Measurements from ENCODE around the gene LNX2.

The LNX2 gene

DNA sequence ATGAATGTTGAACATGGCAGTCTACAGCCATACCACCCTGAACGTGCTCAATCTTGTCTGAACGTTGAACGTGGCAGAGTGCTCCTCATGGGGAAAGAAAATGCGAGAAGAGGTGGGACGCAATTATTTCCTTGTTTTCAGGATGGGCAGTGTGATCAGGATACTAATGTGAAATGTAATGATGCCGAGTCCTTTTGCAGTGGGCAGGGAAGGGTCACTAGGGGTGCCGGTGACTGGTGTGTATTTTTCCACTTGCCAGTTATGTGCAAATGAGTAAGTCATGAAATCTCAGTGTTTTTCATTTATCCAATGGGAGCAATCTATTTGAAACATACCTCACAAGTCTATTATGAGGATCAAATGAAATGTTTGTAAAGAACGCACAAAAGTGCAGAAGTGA is 84.8 kb downstream of the LNX2 start:
- no peak overlapping the region for H3K9ac ChIP-seq (ENCODE audit: low read length)
- no peak overlapping the region for H3K4me3 ChIP-seq (ENCODE audit: low read length)
- H3K27ac ChIP-seq (ENCODE audit: low read depth, low read length), result no peak overlapping the region
- no peaks in the 10 kb centered on the region for H3K36me3 ChIP-seq (ENCODE audit: control insufficient read depth, insufficient read depth, low read length)
- no peaks in the 10 kb centered on the region for H3K4me1 ChIP-seq (ENCODE audit: control insufficient read depth, insufficient read depth, low read length)
- H3K27me3 ChIP-seq (ENCODE audit: control insufficient read depth, insufficient read depth, low read length), result no peaks in the 10 kb centered on the region

DNA sequence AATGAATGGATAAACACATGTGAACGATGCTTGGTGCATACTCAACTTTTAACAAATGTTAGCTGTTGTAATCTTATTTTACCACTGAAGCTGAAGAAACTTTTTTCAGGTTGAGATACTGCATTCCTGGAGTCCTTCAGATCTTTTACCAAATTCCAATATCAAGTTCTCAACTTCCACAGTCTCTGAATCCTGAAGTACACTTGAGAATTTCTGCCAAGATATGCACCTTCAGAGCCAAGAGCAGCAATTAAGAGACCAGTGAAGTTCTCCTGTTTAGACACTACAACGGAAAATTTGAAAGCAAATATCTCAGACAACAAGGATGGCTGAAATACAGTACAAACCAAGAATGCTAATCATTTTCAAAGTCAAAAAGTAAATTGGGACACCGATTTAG is 85.3 kb downstream of the LNX2 start:
- no peaks in the 10 kb centered on the region for H3K36me3 ChIP-seq (ENCODE audit: control insufficient read depth, insufficient read depth, low read length)
- H3K27me3 ChIP-seq (ENCODE audit: control insufficient read depth, insufficient read depth, low read length), result no peaks in the 10 kb centered on the region
- no peak overlapping the region for H3K4me3 ChIP-seq (ENCODE audit: low read length)
- no peak overlapping the region for H3K9ac ChIP-seq (ENCODE audit: low read length)
- no peak overlapping the region for H3K27ac ChIP-seq (ENCODE audit: low read depth, low read length)
- no peaks in the 10 kb centered on the region for H3K4me1 ChIP-seq (ENCODE audit: control insufficient read depth, insufficient read depth, low read length)

DNA sequence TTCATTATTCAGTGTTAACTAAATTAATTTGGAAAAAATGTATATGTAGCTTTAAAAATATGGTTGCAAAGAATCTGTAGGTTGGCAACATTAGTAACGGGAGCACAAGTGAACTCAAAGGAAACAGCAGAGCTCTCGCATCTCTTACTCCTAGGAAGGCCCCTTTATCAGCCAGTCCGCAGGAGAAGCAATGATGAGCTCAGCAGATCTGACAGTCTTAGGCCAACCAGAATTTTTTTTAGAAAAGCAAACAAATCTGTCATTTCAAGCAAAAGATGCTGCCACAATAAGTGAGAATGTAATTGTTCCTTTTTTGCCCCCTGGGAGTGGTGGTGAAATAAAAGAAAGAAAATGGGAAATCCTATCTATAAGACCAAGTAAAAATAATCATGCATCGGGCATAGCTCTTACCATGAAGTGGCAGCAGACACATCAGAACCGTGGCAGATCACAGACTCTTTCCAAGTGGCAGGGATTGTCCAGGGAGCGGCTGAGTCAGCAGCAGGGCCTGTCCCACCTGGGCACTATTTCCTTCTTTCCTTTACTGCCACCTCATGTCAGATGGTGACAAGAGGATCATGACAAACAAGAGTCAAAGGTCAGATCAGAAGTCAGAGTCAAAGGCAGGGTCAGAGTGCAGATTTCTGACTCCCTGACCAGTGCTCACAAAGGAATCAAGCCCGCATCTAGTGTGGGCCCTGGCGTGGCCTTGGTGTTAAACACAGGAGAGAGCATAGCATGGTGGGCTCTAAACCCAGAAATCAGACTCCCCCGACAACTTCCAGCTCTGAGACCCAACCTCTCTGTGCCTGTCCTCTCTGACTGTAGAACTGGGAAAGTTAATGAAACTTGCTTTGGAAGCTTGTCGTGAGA is 86.0 kb downstream of the LNX2 start:
- no peaks in the 10 kb centered on the region for H3K27me3 ChIP-seq (ENCODE audit: control insufficient read depth, insufficient read depth, low read length)
- H3K27ac ChIP-seq (ENCODE audit: low read depth, low read length), result no peak overlapping the region
- H3K9ac ChIP-seq (ENCODE audit: low read length), result no peak overlapping the region
- no peaks in the 10 kb centered on the region for H3K4me1 ChIP-seq (ENCODE audit: control insufficient read depth, insufficient read depth, low read length)
- H3K36me3 ChIP-seq (ENCODE audit: control insufficient read depth, insufficient read depth, low read length), result no peaks in the 10 kb centered on the region
- no peak overlapping the region for H3K4me3 ChIP-seq (ENCODE audit: low read length)

DNA sequence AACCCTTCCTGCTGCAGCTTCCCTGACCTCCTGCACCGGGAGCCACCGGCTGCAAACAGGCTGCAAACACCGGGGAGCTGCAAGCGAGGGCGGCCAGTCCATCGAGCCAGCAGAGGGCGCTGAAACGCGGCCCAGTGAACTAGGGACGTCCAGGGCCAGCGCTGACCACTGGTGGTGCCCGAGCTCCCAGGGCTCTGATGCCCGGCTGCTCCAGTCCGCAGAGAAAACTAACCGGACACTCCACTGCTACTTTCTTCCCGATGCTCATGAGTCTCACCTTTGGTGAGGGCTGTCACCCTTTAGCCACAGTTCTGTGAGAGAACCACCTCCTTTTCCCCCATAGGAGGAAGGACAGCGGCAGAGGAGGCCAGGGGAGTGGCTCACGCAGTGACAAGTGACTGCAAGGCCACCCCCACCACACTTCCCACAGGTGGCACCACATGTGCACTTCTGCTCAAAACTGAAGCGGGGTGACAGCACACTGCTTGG is 87.1 kb downstream of the LNX2 start:
- H3K27ac ChIP-seq (ENCODE audit: low read depth, low read length), result no peak overlapping the region
- H3K36me3 ChIP-seq (ENCODE audit: control insufficient read depth, insufficient read depth, low read length), result no peaks in the 10 kb centered on the region
- no peaks in the 10 kb centered on the region for H3K27me3 ChIP-seq (ENCODE audit: control insufficient read depth, insufficient read depth, low read length)
- no peak overlapping the region for H3K4me3 ChIP-seq (ENCODE audit: low read length)
- H3K9ac ChIP-seq (ENCODE audit: low read length), result no peak overlapping the region
- no peaks in the 10 kb centered on the region for H3K4me1 ChIP-seq (ENCODE audit: control insufficient read depth, insufficient read depth, low read length)

DNA sequence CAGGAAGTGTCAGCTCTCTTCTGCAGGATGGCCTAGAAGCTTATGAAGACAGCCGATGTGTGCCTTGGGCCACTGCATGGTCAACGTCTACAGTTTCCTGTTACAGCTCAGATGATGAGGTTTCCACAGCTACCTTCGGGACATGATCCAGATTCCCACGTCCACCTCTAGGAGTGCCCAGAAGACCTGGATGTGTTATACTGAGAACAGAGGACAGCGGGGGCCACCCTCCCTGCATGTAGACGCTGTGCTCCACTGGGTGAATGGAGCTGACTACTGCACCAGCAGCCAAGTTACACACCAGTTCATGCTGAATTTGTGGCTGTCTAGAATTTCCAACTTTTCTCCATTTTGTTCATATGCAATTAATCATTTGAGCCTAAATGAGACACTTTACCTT is 91.4 kb downstream of the LNX2 start:
- no peak overlapping the region for H3K27ac ChIP-seq (ENCODE audit: low read depth, low read length)
- H3K4me1 ChIP-seq (ENCODE audit: control insufficient read depth, insufficient read depth, low read length), result no peaks in the 10 kb centered on the region
- no peaks in the 10 kb centered on the region for H3K27me3 ChIP-seq (ENCODE audit: control insufficient read depth, insufficient read depth, low read length)
- H3K9ac ChIP-seq (ENCODE audit: low read length), result no peak overlapping the region
- H3K4me3 ChIP-seq (ENCODE audit: low read length), result no peak overlapping the region
- no peaks in the 10 kb centered on the region for H3K36me3 ChIP-seq (ENCODE audit: control insufficient read depth, insufficient read depth, low read length)

DNA sequence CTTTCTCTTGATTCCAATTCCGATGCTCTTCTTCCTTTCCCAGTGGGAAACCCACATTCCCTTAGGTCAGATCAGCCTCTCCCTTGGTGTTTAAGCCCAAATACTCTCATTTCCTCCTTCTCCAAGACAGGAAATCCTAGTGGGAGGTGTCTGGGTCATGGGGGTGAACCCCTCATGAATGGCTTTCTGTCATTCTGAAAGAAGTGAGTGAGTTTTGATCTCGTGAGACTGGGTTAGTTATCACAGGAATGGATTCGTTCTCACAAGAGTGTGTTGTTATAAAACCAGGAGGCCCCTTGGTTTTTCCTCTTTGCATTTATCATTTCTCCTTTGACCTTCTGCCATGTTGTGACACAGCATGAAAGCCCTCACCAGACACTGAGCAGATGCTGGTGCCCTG is 93.8 kb downstream of the LNX2 start:
- H3K36me3 ChIP-seq (ENCODE audit: control insufficient read depth, insufficient read depth, low read length), result no peaks in the 10 kb centered on the region
- no peak overlapping the region for H3K9ac ChIP-seq (ENCODE audit: low read length)
- no peaks in the 10 kb centered on the region for H3K27me3 ChIP-seq (ENCODE audit: control insufficient read depth, insufficient read depth, low read length)
- H3K4me3 ChIP-seq (ENCODE audit: low read length), result no peak overlapping the region
- H3K27ac ChIP-seq (ENCODE audit: low read depth, low read length), result no peak overlapping the region
- H3K4me1 ChIP-seq (ENCODE audit: control insufficient read depth, insufficient read depth, low read length), result no peaks in the 10 kb centered on the region

DNA sequence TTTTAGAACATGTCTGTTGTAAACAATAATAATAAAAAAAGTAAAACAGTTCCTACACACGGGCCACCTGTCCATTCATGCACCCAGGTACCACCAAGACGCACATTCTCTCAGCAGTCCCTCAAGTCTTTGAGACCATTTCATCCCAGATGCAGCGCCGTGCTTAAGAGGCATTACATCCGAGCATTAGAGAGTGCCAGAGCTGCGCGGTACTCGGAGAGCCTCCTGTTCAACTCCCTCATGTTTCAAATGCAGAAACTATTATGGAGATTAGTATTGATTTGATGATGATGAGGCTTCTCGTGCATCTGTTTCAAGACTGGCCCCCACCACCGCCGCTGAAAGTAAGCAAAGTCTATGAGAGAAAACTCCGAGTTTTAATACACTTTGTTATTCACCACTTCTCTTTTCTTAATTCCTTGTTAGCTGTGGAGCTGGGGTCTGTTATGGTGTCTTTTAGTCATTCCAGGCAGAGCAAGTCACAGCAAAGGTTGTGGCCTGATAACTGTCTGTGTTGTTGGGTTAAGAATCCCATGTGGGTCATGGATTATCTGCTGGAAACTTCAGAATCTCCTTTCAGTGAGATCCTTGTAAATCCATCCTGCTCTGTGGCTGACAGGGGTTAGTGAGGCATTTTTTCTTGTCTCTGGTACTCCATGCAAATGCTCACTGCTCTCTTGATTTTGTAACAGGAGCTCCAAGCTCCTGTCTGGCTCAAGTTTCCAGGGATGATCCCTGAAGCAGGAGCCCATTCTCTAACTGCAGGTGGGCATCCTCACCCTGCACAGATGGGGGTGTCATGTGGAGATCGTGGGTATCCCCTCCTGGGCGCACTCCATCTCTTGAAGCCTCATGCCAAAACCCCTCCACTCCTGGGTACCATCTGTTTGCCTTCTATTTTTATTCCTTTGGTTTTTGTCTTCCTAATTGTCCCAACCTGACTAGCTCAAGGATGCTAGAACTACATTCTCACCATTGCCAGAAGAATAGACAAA is 95.1 kb downstream of the LNX2 start:
- Histone ChIP-seq H3K36me3 (ENCODE audit: control insufficient read depth, insufficient read depth, low read length) (no peaks in the 10 kb centered on the region), H3K9ac (ENCODE audit: low read length) (no peak overlapping the region)

DNA sequence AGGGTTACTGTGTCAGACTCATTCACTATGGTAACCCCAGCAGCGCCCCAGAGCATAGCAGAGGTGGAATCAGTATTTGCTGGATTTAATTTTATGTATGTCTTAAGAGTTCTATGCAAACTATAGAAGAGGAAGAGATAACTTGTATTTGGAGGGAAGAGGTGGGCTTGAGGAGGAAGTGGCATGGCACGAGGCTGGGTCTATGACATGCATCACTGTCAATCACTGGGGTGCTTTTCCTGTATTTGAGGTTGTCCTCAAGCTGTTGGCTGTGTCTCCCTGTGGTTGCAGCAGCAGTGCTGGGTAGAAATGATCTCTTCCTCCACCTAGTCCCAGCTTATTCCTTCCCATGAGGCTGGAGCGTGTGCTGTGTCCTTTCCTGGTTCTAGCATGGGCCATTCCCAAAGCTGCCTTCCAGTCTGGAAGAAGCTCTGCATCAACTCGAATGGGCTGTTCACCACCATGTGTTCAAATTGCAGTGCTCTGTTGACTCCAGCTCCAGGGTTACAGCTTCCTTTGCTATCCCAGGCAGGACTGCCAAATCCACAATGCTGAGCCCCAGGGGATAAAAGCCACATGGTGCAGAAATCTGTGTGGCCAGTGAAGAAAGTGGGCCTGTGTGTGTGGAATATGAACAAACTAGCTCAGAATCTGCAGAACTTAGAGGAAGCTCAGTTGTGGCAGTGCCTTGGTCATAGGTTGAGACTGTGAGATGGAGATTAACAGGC is 96.8 kb downstream of the LNX2 start:
- H3K9ac ChIP-seq (ENCODE audit: low read length), result no peak overlapping the region
- H3K27me3 ChIP-seq (ENCODE audit: control insufficient read depth, insufficient read depth, low read length), result no peaks in the 10 kb centered on the region
- no peaks in the 10 kb centered on the region for H3K36me3 ChIP-seq (ENCODE audit: control insufficient read depth, insufficient read depth, low read length)
- no peaks in the 10 kb centered on the region for H3K4me1 ChIP-seq (ENCODE audit: control insufficient read depth, insufficient read depth, low read length)
- no peak overlapping the region for H3K4me3 ChIP-seq (ENCODE audit: low read length)
- H3K27ac ChIP-seq (ENCODE audit: low read depth, low read length), result no peak overlapping the region

More for the DNA sequence above, 95.1 kb downstream of the LNX2 start:
- Histone ChIP-seq H3K4me1 (ENCODE audit: control insufficient read depth, insufficient read depth, low read length) (no peaks in the 10 kb centered on the region), H3K27me3 (ENCODE audit: control insufficient read depth, insufficient read depth, low read length) (no peaks in the 10 kb centered on the region), H3K27ac (ENCODE audit: low read depth, low read length) (no peak overlapping the region), H3K4me3 (ENCODE audit: low read length) (no peak overlapping the region)

DNA sequence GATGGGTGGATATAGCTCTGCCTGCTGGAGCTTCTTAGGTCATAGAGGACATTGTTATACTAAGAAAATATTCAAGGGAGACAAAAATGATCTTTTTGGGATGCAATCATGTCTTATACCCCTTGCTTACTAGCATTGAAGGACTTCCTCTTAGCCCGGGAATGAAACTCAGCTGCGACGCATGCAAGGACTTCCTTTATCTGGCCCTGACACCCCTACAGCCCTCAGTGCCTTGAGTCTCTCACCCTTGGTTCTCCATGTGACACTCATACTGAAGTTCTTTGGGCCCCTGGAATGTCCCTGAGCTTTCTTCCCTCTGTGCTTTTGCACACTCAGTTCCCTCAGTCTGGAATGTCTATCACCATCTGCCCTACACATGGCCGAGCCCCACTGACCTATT is 97.5 kb downstream of the LNX2 start:
- no peaks in the 10 kb centered on the region for H3K4me1 ChIP-seq (ENCODE audit: control insufficient read depth, insufficient read depth, low read length)
- no peaks in the 10 kb centered on the region for H3K27me3 ChIP-seq (ENCODE audit: control insufficient read depth, insufficient read depth, low read length)
- H3K9ac ChIP-seq (ENCODE audit: low read length), result no peak overlapping the region
- H3K4me3 ChIP-seq (ENCODE audit: low read length), result no peak overlapping the region
- no peak overlapping the region for H3K27ac ChIP-seq (ENCODE audit: low read depth, low read length)
- no peaks in the 10 kb centered on the region for H3K36me3 ChIP-seq (ENCODE audit: control insufficient read depth, insufficient read depth, low read length)

DNA sequence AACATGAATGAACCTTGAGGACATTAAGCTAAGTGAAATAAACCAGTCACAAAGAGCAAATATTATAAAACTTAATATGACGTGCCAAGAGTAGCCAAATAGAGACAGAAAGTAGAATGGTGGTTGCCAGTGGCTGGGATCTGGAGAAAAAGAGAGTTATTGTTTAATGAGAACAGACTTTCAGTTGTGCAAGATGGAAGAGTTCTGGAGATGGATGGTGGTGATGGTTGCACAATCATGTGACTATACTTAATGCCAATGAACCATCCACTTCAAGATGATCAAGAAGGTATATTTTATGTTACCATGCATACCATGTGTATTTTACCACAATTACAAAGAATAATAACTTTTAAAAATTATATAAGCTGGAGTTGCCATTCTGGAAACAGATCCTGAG is 104.2 kb downstream of the LNX2 start:
- H3K27me3 ChIP-seq (ENCODE audit: control insufficient read depth, insufficient read depth, low read length), result no peaks in the 10 kb centered on the region
- no peak overlapping the region for H3K27ac ChIP-seq (ENCODE audit: low read depth, low read length)
- H3K4me3 ChIP-seq (ENCODE audit: low read length), result no peak overlapping the region
- no peaks in the 10 kb centered on the region for H3K4me1 ChIP-seq (ENCODE audit: control insufficient read depth, insufficient read depth, low read length)
- H3K9ac ChIP-seq (ENCODE audit: low read length), result no peak overlapping the region
- no peaks in the 10 kb centered on the region for H3K36me3 ChIP-seq (ENCODE audit: control insufficient read depth, insufficient read depth, low read length)

DNA sequence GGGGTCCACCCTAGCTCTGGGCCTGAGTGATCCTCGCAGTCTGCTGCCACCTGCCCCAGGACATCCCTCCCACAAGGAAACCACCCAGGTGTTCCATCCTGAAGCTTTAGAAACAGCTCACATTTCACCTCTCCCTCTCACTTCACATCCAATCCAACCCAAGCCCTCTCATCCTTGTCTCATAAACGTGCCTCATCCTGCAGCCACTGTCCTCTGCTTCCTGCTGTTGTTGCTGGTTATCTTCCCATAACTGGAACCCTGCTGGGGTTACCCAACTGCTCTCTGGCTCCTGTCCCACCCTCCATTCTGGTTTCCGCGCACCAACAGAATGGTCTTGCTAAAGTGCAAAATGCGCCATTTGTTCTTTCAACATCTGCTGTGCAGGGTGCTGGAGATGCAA is 110.2 kb downstream of the LNX2 start:
- Histone ChIP-seq H3K27ac (ENCODE audit: low read depth, low read length) (no peak overlapping the region), H3K4me1 (ENCODE audit: control insufficient read depth, insufficient read depth, low read length) (no peaks in the 10 kb centered on the region), H3K9ac (ENCODE audit: low read length) (no peak overlapping the region), H3K4me3 (ENCODE audit: low read length) (no peak overlapping the region), H3K36me3 (ENCODE audit: control insufficient read depth, insufficient read depth, low read length) (no peaks in the 10 kb centered on the region), H3K27me3 (ENCODE audit: control insufficient read depth, insufficient read depth, low read length) (no peaks in the 10 kb centered on the region)

DNA sequence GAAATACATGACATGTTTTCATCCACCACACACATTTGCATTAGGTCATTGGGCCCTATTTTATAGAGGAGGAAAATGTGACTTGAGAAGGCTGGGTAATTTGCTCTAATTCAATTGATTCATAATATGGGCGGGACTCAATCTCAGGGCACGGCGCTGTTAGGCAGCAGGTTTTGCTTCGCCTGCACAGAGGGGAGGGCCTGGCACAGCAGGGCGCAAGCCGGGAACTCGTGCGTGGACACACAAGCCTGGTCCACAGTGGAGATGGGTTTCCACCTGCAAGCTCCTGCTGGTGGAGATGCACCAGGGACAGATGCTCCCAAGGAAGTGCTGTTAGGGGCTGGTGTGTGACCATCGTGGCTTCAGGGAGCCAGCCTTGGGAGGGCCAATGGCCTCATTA is 111.5 kb downstream of the LNX2 start:
- no peak overlapping the region for H3K27ac ChIP-seq (ENCODE audit: low read depth, low read length)
- H3K9ac ChIP-seq (ENCODE audit: low read length), result no peak overlapping the region
- no peak overlapping the region for H3K4me3 ChIP-seq (ENCODE audit: low read length)
- no peaks in the 10 kb centered on the region for H3K36me3 ChIP-seq (ENCODE audit: control insufficient read depth, insufficient read depth, low read length)
- H3K4me1 ChIP-seq (ENCODE audit: control insufficient read depth, insufficient read depth, low read length), result no peaks in the 10 kb centered on the region
- H3K27me3 ChIP-seq (ENCODE audit: control insufficient read depth, insufficient read depth, low read length), result no peaks in the 10 kb centered on the region

Data from rectal smooth muscle tissue (tissue), 1 donor.